ENCODE measurements around the gene PPP2R2C. TPM values are rescaled to one million over a fixed set of nuclear protein-coding genes. Genes with fewer than 3 reads are reported as not detected.

Gene PPP2R2C
- total RNA-seq, 1 experiment from 2014 or later: 9.5 TPM

GRCh38 chr4:6422866-6423265 is 49.5 kb downstream of the PPP2R2C start:
- no peak overlapping the region for H3K4me2 ChIP-seq (ENCODE audit: low read length)
- no peak overlapping the region for H2AFZ ChIP-seq (ENCODE audit: low read length)
- H3K4me1 ChIP-seq (ENCODE audit: insufficient read depth, low read length): no peaks in the 10 kb centered on the region
- no TSS peak for BruUV-seq (replicated peaks)
- H3K9ac ChIP-seq (ENCODE audit: low read length): no peak overlapping the region
- H3K27me3 ChIP-seq (ENCODE audit: low read length): no peaks in the 10 kb centered on the region
- no peaks in the 10 kb centered on the region for H3K36me3 ChIP-seq (ENCODE audit: low read depth, low read length)
- ChIA-PET POLR2A (ENCODE audit: unreplicated experiment) (no interaction called here), CTCF (no interaction called here)
- intact Hi-C loops (cut with micrococcal nuclease): no loop called here
- H3F3A ChIP-seq (ENCODE audit: low read length, unreplicated experiment): no peaks in the 10 kb centered on the region
- H3K79me2 ChIP-seq (ENCODE audit: low read length): no peaks in the 10 kb centered on the region
- DNase-seq (no peak), ATAC-seq (no peak)
- H3K9me2 ChIP-seq (replicated peaks; ENCODE audit: low read length): no peaks in the 10 kb centered on the region
- no peaks in the 10 kb centered on the region for H4K20me1 ChIP-seq (ENCODE audit: low read length)
- no peaks in the 10 kb centered on the region for H3K9me3 ChIP-seq (ENCODE audit: low read length)
- no peak for TF ChIP-seq CTCF (conservative IDR thresholded peaks at IDR 0.05; ENCODE audit: low read depth, low read length)
- TF ChIP-seq EZH2 (IDR thresholded peaks at IDR 0.05; ENCODE audit: low read length, unreplicated experiment): no peak
- no peak for TF ChIP-seq EZH2phosphoT487 (IDR thresholded peaks at IDR 0.05; ENCODE audit: borderline replicate concordance, low read length)
- H3K27ac ChIP-seq (ENCODE audit: low read length): no peak overlapping the region
- no peak overlapping the region for H3K4me3 ChIP-seq (ENCODE audit: low read length)

GRCh38 chr4:6422105-6422504 is 50.3 kb downstream of the PPP2R2C start:
- H2AFZ ChIP-seq (ENCODE audit: low read length): no peak overlapping the region
- no peaks in the 10 kb centered on the region for H3K9me3 ChIP-seq (ENCODE audit: low read length)
- H3K4me3 ChIP-seq (ENCODE audit: low read length): no peak overlapping the region
- H4K20me1 ChIP-seq (ENCODE audit: low read length): no peaks in the 10 kb centered on the region
- no peaks in the 10 kb centered on the region for H3K4me1 ChIP-seq (ENCODE audit: insufficient read depth, low read length)
- intact Hi-C loops (cut with micrococcal nuclease): no loop called here
- H3K4me2 ChIP-seq (ENCODE audit: low read length): no peak overlapping the region
- no peak for TF ChIP-seq EZH2phosphoT487 (IDR thresholded peaks at IDR 0.05; ENCODE audit: borderline replicate concordance, low read length)
- no peak for TF ChIP-seq CTCF (conservative IDR thresholded peaks at IDR 0.05; ENCODE audit: low read depth, low read length)
- no peak for TF ChIP-seq EZH2 (IDR thresholded peaks at IDR 0.05; ENCODE audit: low read length, unreplicated experiment)
- no peak overlapping the region for H3K9ac ChIP-seq (ENCODE audit: low read length)
- no peaks in the 10 kb centered on the region for H3K9me2 ChIP-seq (replicated peaks; ENCODE audit: low read length)
- no peaks in the 10 kb centered on the region for H3K79me2 ChIP-seq (ENCODE audit: low read length)
- POLR2A ChIA-PET (ENCODE audit: unreplicated experiment): no interaction called here
- CTCF ChIA-PET: no interaction called here
- no peak for ATAC-seq
- H3K27ac ChIP-seq (ENCODE audit: low read length): no peak overlapping the region
- BruUV-seq (replicated peaks): no TSS peak
- H3K27me3 ChIP-seq (ENCODE audit: low read length): no peaks in the 10 kb centered on the region
- H3K36me3 ChIP-seq (ENCODE audit: low read depth, low read length): no peaks in the 10 kb centered on the region
- no peaks in the 10 kb centered on the region for H3F3A ChIP-seq (ENCODE audit: low read length, unreplicated experiment)
- no peak for DNase-seq

GRCh38 chr4:6421397-6421796 is 51.0 kb downstream of the PPP2R2C start:
- TF ChIP-seq EZH2phosphoT487 (IDR thresholded peaks at IDR 0.05; ENCODE audit: borderline replicate concordance, low read length): no peak
- TF ChIP-seq CTCF (conservative IDR thresholded peaks at IDR 0.05; ENCODE audit: low read depth, low read length): no peak
- no peak for TF ChIP-seq EZH2 (IDR thresholded peaks at IDR 0.05; ENCODE audit: low read length, unreplicated experiment)
- H3K79me2 ChIP-seq (ENCODE audit: low read length): no peaks in the 10 kb centered on the region
- no peak overlapping the region for H2AFZ ChIP-seq (ENCODE audit: low read length)
- H3K4me1 ChIP-seq (ENCODE audit: insufficient read depth, low read length): no peaks in the 10 kb centered on the region
- no peaks in the 10 kb centered on the region for H3K36me3 ChIP-seq (ENCODE audit: low read depth, low read length)
- H3K9me3 ChIP-seq (ENCODE audit: low read length): no peaks in the 10 kb centered on the region
- BruUV-seq (replicated peaks): no TSS peak
- no peak for DNase-seq
- no peaks in the 10 kb centered on the region for H3K27me3 ChIP-seq (ENCODE audit: low read length)
- no peak overlapping the region for H3K9ac ChIP-seq (ENCODE audit: low read length)
- H3F3A ChIP-seq (ENCODE audit: low read length, unreplicated experiment): no peaks in the 10 kb centered on the region
- no peak for ATAC-seq
- ChIA-PET CTCF (no interaction called here), POLR2A (ENCODE audit: unreplicated experiment) (no interaction called here)
- no peak overlapping the region for H3K27ac ChIP-seq (ENCODE audit: low read length)
- intact Hi-C loops (cut with micrococcal nuclease): no loop called here
- H4K20me1 ChIP-seq (ENCODE audit: low read length): no peaks in the 10 kb centered on the region
- no peak overlapping the region for H3K4me2 ChIP-seq (ENCODE audit: low read length)
- no peaks in the 10 kb centered on the region for H3K9me2 ChIP-seq (replicated peaks; ENCODE audit: low read length)
- H3K4me3 ChIP-seq (ENCODE audit: low read length): no peak overlapping the region

Measured in PC-3 (cell line).